GM13977 (cell line): ENCODE measurements around the gene AGXT.

ENCODE experiments used
- DNase-seq: peaks from one replicate; pipeline ENCODE4 v3.0.0; 2012; ENCODE audit warnings: low spot score
- CTCF ChIP-seq: IDR thresholded peaks from 2 replicates; pipeline ENCODE4 v1.5.1; 2012; ENCODE audit warnings: mild to moderate bottlenecking, control low read depth; ENCODE audit not compliant: insufficient read depth; ENCODE audit errors: extremely low read depth, missing control alignments
- in situ Hi-C: fragments of 300-500 bp; cut with MboI; formaldehyde crosslinking; loops from one replicate; pipeline ENCODE4 v1.12.0; 2022; ENCODE audit warnings: low sequenced_read_pairs, low pct_unique_long_range_greater_than_20kb, mixed read lengths, inconsistent platforms; ENCODE audit not compliant: unreplicated experiment

AGXT gene

GRCh38 chr2:240868286-240869108 lies at the start of gene AGXT:
TSS of gene AGXT (plus strand) at chr2:240868824. CDS start at chr2:240868866, 42 bp downstream.
- DNase-seq, result no peak
- TF ChIP-seq CTCF, result no peak
- in situ Hi-C loops, result no loop called here

GRCh38 chr2:240819126-240819857 lies 49.3 kb upstream of the AGXT start:
- in situ Hi-C loops, result no loop called here
- no peak for TF ChIP-seq CTCF
- DNase-seq, result no peak

- DNase-seq, result no peak
- in situ Hi-C loops, result no loop called here
- no peak for TF ChIP-seq CTCF
These were observed 48.6 kb upstream of the AGXT start, which contains the start of gene KIF1A for GRCh38 chr2:240819858-240820606. TSS of gene KIF1A (minus strand) at chr2:240820219. CDS start at chr2:240797752, 22,467 bp downstream.

GRCh38 chr2:240820607-240821428 lies 47.8 kb upstream of the AGXT start:
- DNase-seq, result no peak
- TF ChIP-seq CTCF, result no peak
- in situ Hi-C loops, result no loop called here

- TF ChIP-seq CTCF, result no peak
- DNase-seq, result no peak
- in situ Hi-C loops, result no loop called here
These were observed 47.2 kb upstream of the AGXT start for GRCh38 chr2:240821429-240821778.
